ENCODE data around the gene ERC1.
A peak's percentile ranks its signal among the peaks of the same experiment; 100 is the strongest.
"Not testable (repeated sequence)": the region's sequence is repeated elsewhere in the genome, so short reads cannot be mapped to it uniquely, and the experiment has no call there.

Gene ERC1

GRCh38 chr12:1034751-1035457 is 43.9 kb downstream of the ERC1 start:
- no peak for DNase-seq

GRCh38 chr12:1041478-1041877 is 50.5 kb downstream of the ERC1 start:
- DNase-seq = no peak

GRCh38 chr12:1044199-1044598 is 53.2 kb downstream of the ERC1 start:
- DNase-seq = no peak

DNA sequence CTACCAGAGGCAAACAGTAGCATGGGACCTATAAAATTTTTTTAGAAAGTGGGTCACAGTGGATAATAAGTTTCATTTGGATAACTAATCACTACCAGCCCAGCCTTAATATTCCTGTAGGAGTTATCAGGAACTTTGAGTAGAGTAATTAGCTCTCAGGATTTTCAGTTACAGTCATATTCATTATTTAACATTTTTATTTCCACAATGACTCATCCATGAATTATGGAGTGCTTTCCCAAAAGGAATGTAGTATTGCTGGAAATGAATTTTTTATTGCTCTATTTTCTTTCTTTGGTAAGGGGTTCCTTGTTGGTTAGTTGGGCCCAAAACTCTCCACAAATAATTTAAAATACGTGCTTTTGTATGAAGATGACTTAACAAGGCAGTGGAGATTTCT is 53.7 kb downstream of the ERC1 start:
- no peak for DNase-seq

- no peak for DNase-seq
These were observed 55.7 kb downstream of the ERC1 start for GRCh38 chr12:1046727-1047126.

GRCh38 chr12:1047898-1048660 is 57.1 kb downstream of the ERC1 start:
- DNase-seq = peak; percentile 80

- peak; percentile 39 for DNase-seq
These were observed 59.2 kb downstream of the ERC1 start for GRCh38 chr12:1050059-1050707.

DNA sequence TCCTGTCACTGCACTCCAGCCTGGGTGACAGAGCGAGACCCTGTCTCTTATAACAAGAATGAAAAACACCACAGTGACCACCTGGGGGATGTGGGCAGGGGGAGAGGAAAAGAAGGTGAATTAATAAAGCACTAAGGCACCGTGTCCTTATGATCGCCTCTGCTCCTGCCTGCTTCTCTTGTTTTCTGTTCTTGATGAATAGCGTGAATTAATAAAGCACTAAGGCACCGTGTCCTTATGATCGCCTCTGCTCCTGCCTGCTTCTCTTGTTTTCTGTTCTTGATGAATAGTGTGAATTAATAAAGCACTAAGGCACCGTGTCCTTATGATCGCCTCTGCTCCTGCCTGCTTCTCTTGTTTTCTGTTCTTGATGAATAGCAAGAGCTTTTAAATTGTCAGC is 60.6 kb downstream of the ERC1 start:
- not testable (repeated sequence) for DNase-seq

GRCh38 chr12:1053690-1054089 is 62.7 kb downstream of the ERC1 start:
- DNase-seq = no peak

GRCh38 chr12:1054117-1054870 is 63.3 kb downstream of the ERC1 start:
- DNase-seq = no peak

GRCh38 chr12:1056390-1056789 is 65.4 kb downstream of the ERC1 start:
- DNase-seq = no peak

DNA sequence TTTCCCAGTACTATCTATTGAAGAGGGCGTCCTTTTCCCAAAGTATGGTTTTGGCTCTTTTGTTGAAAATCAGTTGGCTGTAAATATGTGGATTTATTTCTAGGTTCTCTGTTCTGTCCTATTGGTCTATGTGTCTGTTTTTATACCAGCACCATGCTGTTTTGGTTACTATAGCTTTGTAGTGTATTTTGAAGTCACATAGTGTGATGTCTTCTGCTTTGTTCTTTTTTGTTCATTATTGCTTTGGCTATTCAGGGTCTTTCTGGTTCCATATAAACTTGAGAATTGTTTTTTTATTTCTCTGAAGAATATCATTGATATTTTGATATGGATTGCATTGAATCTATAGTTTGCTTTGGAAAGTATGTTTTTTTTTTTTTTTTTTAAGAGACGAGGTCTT is 67.4 kb downstream of the ERC1 start:
- DNase-seq = no peak

GRCh38 chr12:1059162-1059561 is 68.1 kb downstream of the ERC1 start:
- DNase-seq = no peak

DNA sequence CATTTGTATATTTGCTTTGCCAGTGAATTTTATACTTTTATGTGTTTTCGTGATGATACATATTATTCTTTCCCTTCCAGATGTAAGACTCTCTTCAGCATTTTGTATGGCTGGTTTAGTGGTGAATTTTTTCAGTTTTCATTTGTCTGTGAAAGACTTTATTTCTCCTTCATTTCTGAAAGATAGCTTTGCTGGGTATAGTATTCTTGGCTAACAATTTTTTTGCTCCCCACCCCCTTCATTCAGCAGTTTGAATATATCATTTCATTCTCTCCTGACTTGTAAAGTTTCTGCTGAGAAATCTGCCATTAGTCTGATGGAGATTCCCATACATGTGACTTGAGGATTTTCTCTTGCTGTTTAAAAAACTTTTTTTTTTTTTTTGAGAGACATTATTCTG is 72.8 kb downstream of the ERC1 start:
- no peak for DNase-seq

DNA sequence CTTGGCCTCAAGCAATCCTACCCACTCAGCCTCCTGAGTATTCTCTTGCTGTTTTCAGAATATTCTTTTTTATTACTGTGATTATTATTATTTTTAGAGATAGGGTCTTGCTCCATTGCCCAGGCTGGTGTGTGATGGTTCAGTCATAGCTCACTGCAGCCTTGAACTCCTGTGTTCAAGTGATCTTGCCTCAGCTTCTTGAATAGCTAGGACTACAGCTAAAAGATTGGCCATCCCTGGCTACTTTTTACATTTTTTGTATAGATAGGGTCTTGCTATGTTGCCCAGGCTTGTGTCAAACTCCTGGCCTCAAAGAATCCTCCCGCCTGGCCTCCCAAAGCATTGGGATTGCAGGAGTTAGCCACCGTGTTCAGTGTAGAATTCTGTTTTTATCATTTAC is 73.3 kb downstream of the ERC1 start:
- no peak for DNase-seq

DNA sequence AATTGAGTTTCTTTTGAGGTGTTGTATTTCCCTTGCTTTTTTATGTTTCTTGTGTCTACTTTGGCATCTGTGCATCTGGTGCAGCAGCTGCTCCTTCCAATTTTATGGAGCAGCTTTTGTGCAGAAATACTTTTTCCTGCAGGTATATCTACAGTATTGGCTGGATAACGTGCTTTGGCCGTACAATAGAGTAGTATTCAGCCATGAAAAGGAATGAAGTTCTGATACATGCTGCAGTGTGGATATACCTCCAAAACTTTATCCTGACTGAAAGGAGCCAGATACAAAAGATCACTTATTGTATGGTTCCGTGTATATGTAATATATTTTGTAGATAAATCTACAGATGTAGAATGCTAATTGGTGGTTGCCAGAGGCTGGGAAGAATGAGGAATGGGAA is 74.6 kb downstream of the ERC1 start:
- DNase-seq = no peak

- DNase-seq = no peak
These were observed 78.8 kb downstream of the ERC1 start for GRCh38 chr12:1069846-1070245.

DNA sequence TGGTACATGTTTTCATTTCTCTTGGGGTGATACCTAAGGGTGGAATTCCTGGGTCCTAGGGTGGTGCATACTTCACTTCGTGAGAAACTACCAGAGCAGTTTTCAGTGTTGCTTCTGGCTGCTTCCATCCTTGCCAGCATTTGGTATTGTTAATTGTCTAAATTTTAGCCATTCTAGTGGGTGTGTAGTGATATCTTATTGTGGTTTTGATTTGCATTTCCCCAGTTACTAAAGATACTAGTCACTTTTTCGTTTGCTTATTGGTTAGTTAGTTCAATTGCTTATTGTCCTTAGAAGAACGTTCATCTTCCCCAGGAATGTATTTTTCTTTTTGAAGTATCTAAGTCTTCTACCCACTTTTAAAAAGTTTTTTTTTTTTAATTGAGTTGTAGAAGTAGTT is 80.2 kb downstream of the ERC1 start:
- DNase-seq = no peak

DNA sequence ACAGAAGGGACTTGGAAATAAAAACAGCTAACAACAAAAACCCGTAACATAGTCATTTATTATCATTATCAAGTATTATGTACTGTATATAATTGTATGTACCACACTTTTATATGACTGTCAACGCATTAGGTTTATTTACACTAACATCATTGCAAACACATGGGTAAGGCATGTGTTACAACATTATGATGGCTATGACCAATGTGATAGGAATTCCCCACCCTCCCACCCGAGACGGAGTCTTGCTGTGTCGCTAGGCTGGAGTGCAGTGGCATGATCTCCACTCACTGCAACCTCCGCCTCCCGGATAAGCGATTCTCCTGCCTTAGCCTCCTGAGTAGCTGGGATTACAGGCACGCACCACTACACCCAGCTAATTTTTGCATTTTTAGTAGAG is 82.6 kb downstream of the ERC1 start:
- no peak for DNase-seq

GRCh38 chr12:1077036-1077803 is 86.2 kb downstream of the ERC1 start:
- DNase-seq = no peak

- DNase-seq = no peak
These were observed 87.0 kb downstream of the ERC1 start for GRCh38 chr12:1078002-1078401.

GRCh38 chr12:1080520-1081223 is 89.6 kb downstream of the ERC1 start:
- no peak for DNase-seq
